GM13977 (cell line): ENCODE data around the gene GCA.

ENCODE experiments used
- DNase-seq: peaks from one replicate; pipeline ENCODE4 v3.0.0; 2012; ENCODE audit warnings: low spot score
- CTCF ChIP-seq: IDR thresholded peaks from 2 replicates; pipeline ENCODE4 v1.5.1; 2012; ENCODE audit warnings: mild to moderate bottlenecking, control low read depth; ENCODE audit not compliant: insufficient read depth; ENCODE audit errors: extremely low read depth, missing control alignments
- in situ Hi-C: fragments of 300-500 bp; cut with MboI; formaldehyde crosslinking; loops from one replicate; pipeline ENCODE4 v1.12.0; 2022; ENCODE audit warnings: low sequenced_read_pairs, low pct_unique_long_range_greater_than_20kb, mixed read lengths, inconsistent platforms; ENCODE audit not compliant: unreplicated experiment

The GCA gene

GRCh38 chr2:162342321-162342720 is 1.6 kb upstream of the GCA start:
- in situ Hi-C loops, result no loop called here
- no peak for DNase-seq
- no peak for TF ChIP-seq CTCF

GRCh38 chr2:162342841-162343240 is 1.1 kb upstream of the GCA start:
- no peak for DNase-seq
- no peak for TF ChIP-seq CTCF
- in situ Hi-C loops, result no loop called here

- TF ChIP-seq CTCF, result no peak
- no peak for DNase-seq
- in situ Hi-C loops, result no loop called here
These were observed 474 bp upstream of the GCA start for GRCh38 chr2:162343492-162343823.

GRCh38 chr2:162344617-162344950 is 652 bp downstream of the GCA start:
- no peak for DNase-seq
- in situ Hi-C loops, result no loop called here
- no peak for TF ChIP-seq CTCF

GRCh38 chr2:162365392-162365791 is 21.5 kb downstream of the GCA start:
- in situ Hi-C loops, result no loop called here
- TF ChIP-seq CTCF, result no peak
- no peak for DNase-seq

- no peak for DNase-seq
- in situ Hi-C loops, result no loop called here
- no peak for TF ChIP-seq CTCF
These were observed 24.6 kb downstream of the GCA start for GRCh38 chr2:162368494-162368893.

GRCh38 chr2:162369551-162369950 is 25.6 kb downstream of the GCA start:
- in situ Hi-C loops, result no loop called here

More at GRCh38 chr2:162369551-162369950, 25.6 kb downstream of the GCA start:
- no peak for TF ChIP-seq CTCF
- DNase-seq, result no peak
